SH-SY5Y (cell line): ENCODE data around the gene AURKB.

Experiments used
- GATA2 ChIP-seq: IDR thresholded peaks from 2 replicates; pipeline ENCODE4 v1.6.1; 2011; ENCODE audit warnings: mild to moderate bottlenecking, low read depth, low read length
- GATA3 ChIP-seq: IDR thresholded peaks from 2 replicates; pipeline ENCODE4 v1.6.1; 2011; ENCODE audit warnings: low read depth, mild to moderate bottlenecking, low read length, moderate library complexity

GRCh38 chr17:8176197-8176940 lies 34.0 kb downstream of the AURKB start, which contains the start of gene TMEM107:
- TF ChIP-seq GATA2 (no peak), GATA3 (no peak)
